OCI-LY3 (cell line): ENCODE results near the gene RAB31.

Experiments
- EZH2phosphoT487 ChIP-seq: fragments of 200-600 bp; shearing (Covaris generic); IDR thresholded peaks from 2 replicates; pipeline ENCODE4 v1.6.1; 2018; ENCODE audit warnings: antibody characterized with exemption, mixed run types, low read depth
- TF ChIP-seq, protein P1 (sequence below): fragments of 200-600, 300-600 bp; sonication (generic); IDR thresholded peaks from 2 replicates; pipeline ENCODE4 v1.5.1; 2014; ENCODE audit warnings: antibody characterized with exemption, low read length, low read depth

DNA sequence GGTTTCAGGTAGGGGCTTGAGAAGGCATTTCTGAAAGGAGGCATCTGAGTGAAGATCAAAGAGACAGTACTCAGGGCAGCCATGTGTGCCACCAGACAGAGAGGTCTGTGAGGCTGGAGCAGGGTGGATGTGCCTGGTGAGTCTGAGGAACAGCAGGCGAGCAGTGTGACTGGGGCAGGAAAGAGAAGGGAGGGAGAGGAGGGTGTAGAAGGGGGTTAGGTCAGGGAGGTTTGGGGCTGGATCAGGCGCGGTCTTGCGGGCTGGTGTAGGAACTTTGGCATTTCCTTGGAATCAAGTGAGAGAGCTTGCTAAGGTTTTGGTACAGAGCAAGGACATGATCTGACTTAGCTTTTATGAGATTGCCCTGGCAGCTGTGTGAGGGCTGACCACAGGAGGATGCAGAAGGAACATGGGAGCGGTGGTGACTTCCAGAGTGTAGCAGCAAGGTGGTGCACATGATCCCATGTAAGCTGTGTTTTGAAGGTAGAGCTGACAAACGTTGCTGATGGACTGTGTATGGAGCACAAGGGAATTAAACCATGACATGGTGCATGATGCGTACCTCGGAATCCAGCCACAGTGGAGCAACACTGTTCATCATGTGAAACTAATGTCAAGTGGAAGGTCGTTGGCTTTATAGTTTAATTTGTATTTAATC, 13.9 kb downstream of the RAB31 start:
- TF ChIP-seq, protein P1, sequence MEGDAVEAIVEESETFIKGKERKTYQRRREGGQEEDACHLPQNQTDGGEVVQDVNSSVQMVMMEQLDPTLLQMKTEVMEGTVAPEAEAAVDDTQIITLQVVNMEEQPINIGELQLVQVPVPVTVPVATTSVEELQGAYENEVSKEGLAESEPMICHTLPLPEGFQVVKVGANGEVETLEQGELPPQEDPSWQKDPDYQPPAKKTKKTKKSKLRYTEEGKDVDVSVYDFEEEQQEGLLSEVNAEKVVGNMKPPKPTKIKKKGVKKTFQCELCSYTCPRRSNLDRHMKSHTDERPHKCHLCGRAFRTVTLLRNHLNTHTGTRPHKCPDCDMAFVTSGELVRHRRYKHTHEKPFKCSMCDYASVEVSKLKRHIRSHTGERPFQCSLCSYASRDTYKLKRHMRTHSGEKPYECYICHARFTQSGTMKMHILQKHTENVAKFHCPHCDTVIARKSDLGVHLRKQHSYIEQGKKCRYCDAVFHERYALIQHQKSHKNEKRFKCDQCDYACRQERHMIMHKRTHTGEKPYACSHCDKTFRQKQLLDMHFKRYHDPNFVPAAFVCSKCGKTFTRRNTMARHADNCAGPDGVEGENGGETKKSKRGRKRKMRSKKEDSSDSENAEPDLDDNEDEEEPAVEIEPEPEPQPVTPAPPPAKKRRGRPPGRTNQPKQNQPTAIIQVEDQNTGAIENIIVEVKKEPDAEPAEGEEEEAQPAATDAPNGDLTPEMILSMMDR, result no peak
- no peak for TF ChIP-seq EZH2phosphoT487
